ENCODE measurements around the gene TEKT3. TPM values are rescaled to one million over a fixed set of nuclear protein-coding genes. Genes with fewer than 3 reads are reported as not detected.

The TEKT3 gene
- polyA plus RNA-seq, 1 of the 3 experiments (the other 2 are of a cell fraction): 0.62 TPM

DNA sequence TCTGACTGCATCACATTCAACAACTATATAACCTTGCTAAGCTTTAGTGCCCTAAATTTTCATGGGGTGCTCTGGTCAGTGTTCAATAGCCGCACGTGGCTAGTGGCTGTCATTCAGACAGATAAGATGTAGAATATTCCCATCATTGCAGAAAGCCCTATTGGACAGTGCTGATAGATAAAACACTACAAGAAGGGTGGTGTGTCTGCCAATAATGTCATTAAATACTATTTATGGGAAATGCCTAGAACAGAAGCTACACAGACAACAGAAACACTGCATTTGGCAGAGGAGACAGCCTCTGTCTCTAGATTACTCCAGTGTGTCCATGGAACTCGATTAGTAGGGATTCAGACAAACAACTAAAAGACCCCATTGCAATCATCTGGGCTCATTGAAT is 47.8 kb downstream of the TEKT3 start:
- TF ChIP-seq MEF2A (IDR thresholded peaks at IDR 0.05; ENCODE audit: borderline replicate concordance, low read depth) (no peak), MXI1 (IDR thresholded peaks at IDR 0.05; ENCODE audit: low read depth, low read length) (peak; percentile 95), FOXJ3 (CRISPR knock-in tag; IDR thresholded peaks at IDR 0.05) (peak; percentile 88), TCF12 (IDR thresholded peaks at IDR 0.05) (peak; percentile 46), ELF1 (IDR thresholded peaks at IDR 0.05) (no peak), EP300 (IDR thresholded peaks at IDR 0.05; ENCODE audit: borderline replicate concordance in 1 of 2, low read depth in 1 of 2, low read length in 1 of 2) (peak in 1 of 2 experiments; percentile 96; a peak in 2 of 4 replicates), TAF1 (IDR thresholded peaks at IDR 0.05; ENCODE audit: borderline replicate concordance, low read depth, low read length) (no peak), SIN3A (IDR thresholded peaks at IDR 0.05; ENCODE audit: borderline replicate concordance, low read depth, low read length) (no peak), CHD2 (IDR thresholded peaks at IDR 0.05; ENCODE audit: low read length, partially characterized antibody) (peak; percentile 82), RAD21 (IDR thresholded peaks at IDR 0.05; ENCODE audit: low read length) (peak; percentile 27), JUND (IDR thresholded peaks at IDR 0.05) (no peak), GABPA (IDR thresholded peaks at IDR 0.05; ENCODE audit: low read depth) (no peak), RCOR1 (IDR thresholded peaks at IDR 0.05; ENCODE audit: low read length) (peak; percentile 80), SMC3 (IDR thresholded peaks at IDR 0.05; ENCODE audit: low read depth, low read length) (no peak), GATA2 (CRISPR knock-in tag; IDR thresholded peaks at IDR 0.05) (peak; percentile 91), RXRA (IDR thresholded peaks at IDR 0.05; ENCODE audit: borderline replicate concordance, low read depth) (no peak), FOSL2 (IDR thresholded peaks at IDR 0.05; ENCODE audit: borderline replicate concordance, low read depth) (no peak), YY1 (IDR thresholded peaks at IDR 0.05; ENCODE audit: low read depth) (no peak)
- TF ChIP-seq, protein P1, sequence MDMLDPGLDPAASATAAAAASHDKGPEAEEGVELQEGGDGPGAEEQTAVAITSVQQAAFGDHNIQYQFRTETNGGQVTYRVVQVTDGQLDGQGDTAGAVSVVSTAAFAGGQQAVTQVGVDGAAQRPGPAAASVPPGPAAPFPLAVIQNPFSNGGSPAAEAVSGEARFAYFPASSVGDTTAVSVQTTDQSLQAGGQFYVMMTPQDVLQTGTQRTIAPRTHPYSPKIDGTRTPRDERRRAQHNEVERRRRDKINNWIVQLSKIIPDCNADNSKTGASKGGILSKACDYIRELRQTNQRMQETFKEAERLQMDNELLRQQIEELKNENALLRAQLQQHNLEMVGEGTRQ (IDR thresholded peaks at IDR 0.05; ENCODE audit: borderline replicate concordance, low read depth, low read length): no peak
- TF ChIP-seq, protein P2, sequence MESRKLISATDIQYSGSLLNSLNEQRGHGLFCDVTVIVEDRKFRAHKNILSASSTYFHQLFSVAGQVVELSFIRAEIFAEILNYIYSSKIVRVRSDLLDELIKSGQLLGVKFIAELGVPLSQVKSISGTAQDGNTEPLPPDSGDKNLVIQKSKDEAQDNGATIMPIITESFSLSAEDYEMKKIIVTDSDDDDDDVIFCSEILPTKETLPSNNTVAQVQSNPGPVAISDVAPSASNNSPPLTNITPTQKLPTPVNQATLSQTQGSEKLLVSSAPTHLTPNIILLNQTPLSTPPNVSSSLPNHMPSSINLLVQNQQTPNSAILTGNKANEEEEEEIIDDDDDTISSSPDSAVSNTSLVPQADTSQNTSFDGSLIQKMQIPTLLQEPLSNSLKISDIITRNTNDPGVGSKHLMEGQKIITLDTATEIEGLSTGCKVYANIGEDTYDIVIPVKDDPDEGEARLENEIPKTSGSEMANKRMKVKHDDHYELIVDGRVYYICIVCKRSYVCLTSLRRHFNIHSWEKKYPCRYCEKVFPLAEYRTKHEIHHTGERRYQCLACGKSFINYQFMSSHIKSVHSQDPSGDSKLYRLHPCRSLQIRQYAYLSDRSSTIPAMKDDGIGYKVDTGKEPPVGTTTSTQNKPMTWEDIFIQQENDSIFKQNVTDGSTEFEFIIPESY (IDR thresholded peaks at IDR 0.05; ENCODE audit: borderline replicate concordance, low read depth): no peak
- TF ChIP-seq, protein P3, sequence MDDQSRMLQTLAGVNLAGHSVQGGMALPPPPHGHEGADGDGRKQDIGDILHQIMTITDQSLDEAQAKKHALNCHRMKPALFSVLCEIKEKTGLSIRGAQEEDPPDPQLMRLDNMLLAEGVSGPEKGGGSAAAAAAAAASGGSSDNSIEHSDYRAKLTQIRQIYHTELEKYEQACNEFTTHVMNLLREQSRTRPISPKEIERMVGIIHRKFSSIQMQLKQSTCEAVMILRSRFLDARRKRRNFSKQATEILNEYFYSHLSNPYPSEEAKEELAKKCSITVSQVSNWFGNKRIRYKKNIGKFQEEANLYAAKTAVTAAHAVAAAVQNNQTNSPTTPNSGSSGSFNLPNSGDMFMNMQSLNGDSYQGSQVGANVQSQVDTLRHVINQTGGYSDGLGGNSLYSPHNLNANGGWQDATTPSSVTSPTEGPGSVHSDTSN (IDR thresholded peaks at IDR 0.05): no peak
- TF ChIP-seq, protein P4, sequence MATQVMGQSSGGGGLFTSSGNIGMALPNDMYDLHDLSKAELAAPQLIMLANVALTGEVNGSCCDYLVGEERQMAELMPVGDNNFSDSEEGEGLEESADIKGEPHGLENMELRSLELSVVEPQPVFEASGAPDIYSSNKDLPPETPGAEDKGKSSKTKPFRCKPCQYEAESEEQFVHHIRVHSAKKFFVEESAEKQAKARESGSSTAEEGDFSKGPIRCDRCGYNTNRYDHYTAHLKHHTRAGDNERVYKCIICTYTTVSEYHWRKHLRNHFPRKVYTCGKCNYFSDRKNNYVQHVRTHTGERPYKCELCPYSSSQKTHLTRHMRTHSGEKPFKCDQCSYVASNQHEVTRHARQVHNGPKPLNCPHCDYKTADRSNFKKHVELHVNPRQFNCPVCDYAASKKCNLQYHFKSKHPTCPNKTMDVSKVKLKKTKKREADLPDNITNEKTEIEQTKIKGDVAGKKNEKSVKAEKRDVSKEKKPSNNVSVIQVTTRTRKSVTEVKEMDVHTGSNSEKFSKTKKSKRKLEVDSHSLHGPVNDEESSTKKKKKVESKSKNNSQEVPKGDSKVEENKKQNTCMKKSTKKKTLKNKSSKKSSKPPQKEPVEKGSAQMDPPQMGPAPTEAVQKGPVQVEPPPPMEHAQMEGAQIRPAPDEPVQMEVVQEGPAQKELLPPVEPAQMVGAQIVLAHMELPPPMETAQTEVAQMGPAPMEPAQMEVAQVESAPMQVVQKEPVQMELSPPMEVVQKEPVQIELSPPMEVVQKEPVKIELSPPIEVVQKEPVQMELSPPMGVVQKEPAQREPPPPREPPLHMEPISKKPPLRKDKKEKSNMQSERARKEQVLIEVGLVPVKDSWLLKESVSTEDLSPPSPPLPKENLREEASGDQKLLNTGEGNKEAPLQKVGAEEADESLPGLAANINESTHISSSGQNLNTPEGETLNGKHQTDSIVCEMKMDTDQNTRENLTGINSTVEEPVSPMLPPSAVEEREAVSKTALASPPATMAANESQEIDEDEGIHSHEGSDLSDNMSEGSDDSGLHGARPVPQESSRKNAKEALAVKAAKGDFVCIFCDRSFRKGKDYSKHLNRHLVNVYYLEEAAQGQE (IDR thresholded peaks at IDR 0.05; ENCODE audit: low read depth, low read length): no peak
- TF ChIP-seq, protein P5, sequence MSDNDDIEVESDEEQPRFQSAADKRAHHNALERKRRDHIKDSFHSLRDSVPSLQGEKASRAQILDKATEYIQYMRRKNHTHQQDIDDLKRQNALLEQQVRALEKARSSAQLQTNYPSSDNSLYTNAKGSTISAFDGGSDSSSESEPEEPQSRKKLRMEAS (IDR thresholded peaks at IDR 0.05; ENCODE audit: low read depth): no peak
- Histone ChIP-seq H3K9me2 (no peaks in the 10 kb centered on the region), H3K4me1 (ENCODE audit: control insufficient read depth in 1 of 2, insufficient read depth in 2 of 2, low read depth in 1 of 2, low read length in 1 of 2) (peaks cover 0 to 18% of the 10 kb centered on the region in 2 experiments; a peak in 2 of 4 replicates), H3F3A (replicated peaks; ENCODE audit: insufficient read depth) (no peaks in the 10 kb centered on the region), H3K27ac (ENCODE audit: low read depth in 2 of 2, low read length in 1 of 2) (peak overlapping the region in 1 of 2 experiments; percentile 97; a peak in 2 of 4 replicates), H3K9ac (no peak overlapping the region), H4K20me1 (ENCODE audit: insufficient read depth) (no peaks in the 10 kb centered on the region), H3K4me2 (no peak overlapping the region), H3K27me3 (ENCODE audit: insufficient read depth) (no peaks in the 10 kb centered on the region), H3K79me2 (ENCODE audit: insufficient read depth) (no peaks in the 10 kb centered on the region), H3K9me3 (no peaks in the 10 kb centered on the region), H2AFZ (ENCODE audit: low read depth) (no peak overlapping the region), H3K36me3 (replicated peaks in 1 of 2; ENCODE audit: control insufficient read depth in 1 of 2, insufficient read depth in 2 of 2, low read length in 1 of 2) (no peaks in the 10 kb centered on the region), H3K4me3 (ENCODE audit: low read depth in 2 of 2, low read length in 1 of 2) (no peak overlapping the region)
- 42% methylated on average over 3 of the region's 3 CpGs for WGBS (ENCODE audit: low lambda C conversion rate)
- peak; percentile 75 for DNase-seq
- CTCF ChIA-PET: interaction anchor here (0.8 to 1.4 kb wide), 5 partner anchors 32 to 209 kb away, joined by 3 to 5 read pairs (median 4); no protein-coding TSS in a partner anchor
- POLR2A ChIA-PET: interaction anchor here (0.7 to 1.5 kb wide), 2 partner anchors 30 to 59 kb away, joined by 4 to 5 read pairs; no protein-coding TSS in a partner anchor

Data from SK-N-SH (cell line).